Measurements from ENCODE around the gene ZNF729.

ZNF729 gene

DNA sequence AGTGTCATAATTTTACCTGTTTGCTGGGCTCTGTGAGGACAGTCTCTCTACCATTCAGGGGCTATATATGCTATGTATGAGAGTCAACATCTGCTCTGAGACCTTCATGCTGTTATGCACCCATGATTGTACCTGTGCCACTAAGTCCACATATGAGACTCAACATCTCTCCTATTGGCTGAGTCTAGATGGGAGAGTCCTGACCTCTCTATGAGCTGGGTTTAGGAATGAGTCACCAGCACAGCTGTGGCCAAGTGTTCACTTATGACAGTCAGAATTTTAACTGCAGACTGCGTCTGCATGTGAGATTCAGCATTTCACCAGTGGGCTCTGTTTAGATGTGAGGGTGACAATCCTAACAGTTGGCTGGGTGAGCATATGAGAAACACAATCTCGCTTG lies 49.5 kb downstream of the ZNF729 start:
- Histone ChIP-seq H3K9me3 (ENCODE audit: low read length) (no peaks in the 10 kb centered on the region), H3K27me3 (ENCODE audit: control insufficient read depth in 1 of 2, insufficient read depth in 2 of 2, low read length in 2 of 2) (no peaks in the 10 kb centered on the region), H3K4me3 (ENCODE audit: low read depth in 1 of 2, low read length in 2 of 2) (no peak overlapping the region), H3K27ac (ENCODE audit: low read depth, low read length) (no peak overlapping the region), H3K4me1 (ENCODE audit: insufficient read depth, low read length) (no peaks in the 10 kb centered on the region), H3K36me3 (ENCODE audit: insufficient read depth, low read length) (no peaks in the 10 kb centered on the region), H3K9ac (ENCODE audit: low read length) (no peak overlapping the region)

DNA sequence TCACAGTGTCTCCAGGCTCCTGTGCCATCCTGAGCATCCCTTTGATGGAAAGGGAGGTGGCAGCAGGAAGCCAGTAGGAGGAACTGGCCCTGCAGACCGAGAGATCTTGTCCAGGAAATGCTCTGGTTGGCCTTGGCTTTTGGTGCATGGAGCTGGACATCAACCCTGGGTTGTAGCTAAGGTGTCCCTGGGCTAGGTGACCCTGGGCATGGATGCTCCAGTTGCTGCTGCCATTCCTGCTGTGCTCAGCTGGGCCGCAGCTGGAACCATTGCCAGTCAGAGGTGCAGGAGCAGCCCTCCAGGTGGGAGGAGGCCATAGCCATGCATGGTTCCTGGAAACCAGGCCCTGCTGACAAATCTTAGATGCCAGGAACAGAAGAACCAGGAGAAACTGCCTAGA lies 68.4 kb downstream of the ZNF729 start:
- no peak overlapping the region for H3K9ac ChIP-seq (ENCODE audit: low read length)
- H3K4me1 ChIP-seq (ENCODE audit: insufficient read depth, low read length): no peaks in the 10 kb centered on the region
- H3K36me3 ChIP-seq (ENCODE audit: insufficient read depth, low read length): no peaks in the 10 kb centered on the region
- no peaks in the 10 kb centered on the region for H3K27me3 ChIP-seq (ENCODE audit: control insufficient read depth in 1 of 2, insufficient read depth in 2 of 2, low read length in 2 of 2)
- no peak overlapping the region for H3K27ac ChIP-seq (ENCODE audit: low read depth, low read length)
- no peak overlapping the region for H3K4me3 ChIP-seq (ENCODE audit: low read depth in 1 of 2, low read length in 2 of 2)
- H3K9me3 ChIP-seq (ENCODE audit: low read length): no peaks in the 10 kb centered on the region
